Endodermal cell (in vitro differentiated cells): ENCODE results near the gene GPR3. TPM values are rescaled to one million over a fixed set of nuclear protein-coding genes. Genes with fewer than 3 reads are reported as not detected.

Experiments used
- DNase-seq: peaks from one replicate; pipeline ENCODE4 v3.0.0-alpha.2; 2017
- H3K27ac ChIP-seq: 2 replicates; pipeline ENCODE4 v1.5.1; 2013; ENCODE audit warnings: mild to moderate bottlenecking, low read depth, low read length, moderate library complexity
- H3K27me3 ChIP-seq: 2 replicates; pipeline ENCODE4 v1.6.1; 2013; ENCODE audit warnings: mild to moderate bottlenecking, low read length, moderate library complexity; ENCODE audit not compliant: insufficient read depth, control insufficient read depth, poor library complexity, severe bottlenecking
- H3K36me3 ChIP-seq: 2 replicates; pipeline ENCODE4 v1.7.0; 2013; ENCODE audit warnings: mild to moderate bottlenecking, low read length, moderate library complexity; ENCODE audit not compliant: control insufficient read depth, insufficient read depth
- H3K4me1 ChIP-seq: one replicate; pipeline ENCODE4 v1.7.0; 2013; ENCODE audit warnings: low read length; ENCODE audit not compliant: control insufficient read depth, insufficient read depth
- H3K4me3 ChIP-seq: 2 replicates; pipeline ENCODE4 v1.5.1; 2013; ENCODE audit warnings: mild to moderate bottlenecking, low read length, moderate library complexity
- H3K9ac ChIP-seq: 2 replicates; pipeline ENCODE4 v1.6.1; 2013; ENCODE audit warnings: mild to moderate bottlenecking, low read length, moderate library complexity; ENCODE audit not compliant: poor library complexity, severe bottlenecking; ENCODE audit errors: extremely low read depth
- H3K9me3 ChIP-seq: 2 replicates; pipeline ENCODE4 v1.6.1; 2013; ENCODE audit warnings: mild to moderate bottlenecking, low read length, moderate library complexity; ENCODE audit not compliant: control insufficient read depth
- H3K27ac Mint-ChIP-seq: 2 replicates; pipeline ENCODE4 v1.8.0; 2020; ENCODE audit warnings: mixed read lengths
- H3K27me3 Mint-ChIP-seq: 2 replicates; pipeline ENCODE4 v1.8.0; 2021; ENCODE audit warnings: mild to moderate bottlenecking, mixed read lengths; ENCODE audit not compliant: insufficient read depth
- H3K36me3 Mint-ChIP-seq: 2 replicates; pipeline ENCODE4 v1.8.0; 2020; ENCODE audit warnings: low read depth, mixed read lengths
- H3K4me1 Mint-ChIP-seq: 2 replicates; pipeline ENCODE4 v1.8.0; 2020; ENCODE audit warnings: mixed read lengths
- H3K4me3 Mint-ChIP-seq: 2 replicates; pipeline ENCODE4 v1.8.0; 2020; ENCODE audit warnings: mild to moderate bottlenecking, moderate library complexity, mixed read lengths
- H3K9me3 Mint-ChIP-seq: 2 replicates; pipeline ENCODE4 v1.8.0; 2020; ENCODE audit warnings: mild to moderate bottlenecking, mixed read lengths
- WGBS, 2 experiments: methylation state at CpG; one replicate each; pipeline versions ENCODE4 v1.1.5 to v1.1.7; 2013; ENCODE audit warnings: missing lambda C conversion rate in 2 of 2, mixed read lengths in 1 of 2; ENCODE audit not compliant: insufficient coverage in 1 of 2, insufficient read length in 1 of 2; 5-methylcytosine and 5-hydroxymethylcytosine counted together
- total RNA-seq, 2 donors: library from RNA; stranded (reverse); fragmentation: NEBNext Ultra II Directional in 1 of 2; extraction: Animal tissue kit (Norgen Biotek cat#: 25700) in 1 of 2; gene quantifications; 2 replicates in 1 of 2; 3 replicates in 1 of 2; pipeline ENCODE4 v1.2.1, GENCODE V29; 2021
- TF ChIP-seq, protein P1 (sequence below): fragments of 200-600 bp; sonication (generic); conservative IDR thresholded peaks from 2 replicates; pipeline ENCODE4 v1.5.0; 2021; ENCODE audit warnings: antibody characterized with exemption, mild to moderate bottlenecking

GPR3 gene
- total RNA-seq, 2 donors from 2014 or later, result 3.5 to 4.1 TPM

- peak overlapping the region; percentile 48 for H3K27ac Mint-ChIP-seq
- WGBS, 2 experiments, result 91 to 98% methylated on average over 8 to 14 of the region's 14 CpGs
These were observed 45.3 kb upstream of the GPR3 start for GRCh38 chr1:27346991-27347624.

GRCh38 chr1:27348861-27349783 is 43.3 kb upstream of the GPR3 start:
- peaks cover 5% of the 10 kb centered on the region for H3K9me3 Mint-ChIP-seq
- WGBS, 2 experiments, result 17% methylated on average over 16 to 51 of the region's 51 CpGs
- H3K9me3 ChIP-seq, result no peaks in the 10 kb centered on the region
- H3K36me3 ChIP-seq, result no peaks in the 10 kb centered on the region
- H3K27me3 Mint-ChIP-seq, result peaks cover 11% of the 10 kb centered on the region
- H3K27ac Mint-ChIP-seq, result no peak overlapping the region
- peak overlapping the region; percentile 60 for H3K4me3 Mint-ChIP-seq
- H3K4me1 ChIP-seq, result no peaks in the 10 kb centered on the region
- no peak overlapping the region for H3K27ac ChIP-seq
- H3K4me3 ChIP-seq, result peak overlapping the region; percentile 73
- TF ChIP-seq, protein P1, sequence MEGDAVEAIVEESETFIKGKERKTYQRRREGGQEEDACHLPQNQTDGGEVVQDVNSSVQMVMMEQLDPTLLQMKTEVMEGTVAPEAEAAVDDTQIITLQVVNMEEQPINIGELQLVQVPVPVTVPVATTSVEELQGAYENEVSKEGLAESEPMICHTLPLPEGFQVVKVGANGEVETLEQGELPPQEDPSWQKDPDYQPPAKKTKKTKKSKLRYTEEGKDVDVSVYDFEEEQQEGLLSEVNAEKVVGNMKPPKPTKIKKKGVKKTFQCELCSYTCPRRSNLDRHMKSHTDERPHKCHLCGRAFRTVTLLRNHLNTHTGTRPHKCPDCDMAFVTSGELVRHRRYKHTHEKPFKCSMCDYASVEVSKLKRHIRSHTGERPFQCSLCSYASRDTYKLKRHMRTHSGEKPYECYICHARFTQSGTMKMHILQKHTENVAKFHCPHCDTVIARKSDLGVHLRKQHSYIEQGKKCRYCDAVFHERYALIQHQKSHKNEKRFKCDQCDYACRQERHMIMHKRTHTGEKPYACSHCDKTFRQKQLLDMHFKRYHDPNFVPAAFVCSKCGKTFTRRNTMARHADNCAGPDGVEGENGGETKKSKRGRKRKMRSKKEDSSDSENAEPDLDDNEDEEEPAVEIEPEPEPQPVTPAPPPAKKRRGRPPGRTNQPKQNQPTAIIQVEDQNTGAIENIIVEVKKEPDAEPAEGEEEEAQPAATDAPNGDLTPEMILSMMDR, result no peak
- no peak overlapping the region for H3K9ac ChIP-seq
- H3K27me3 ChIP-seq, result peaks cover 16% of the 10 kb centered on the region
- peak; percentile 92 for DNase-seq
- no peaks in the 10 kb centered on the region for H3K4me1 Mint-ChIP-seq
- peaks cover 4% of the 10 kb centered on the region for H3K36me3 Mint-ChIP-seq

More at GRCh38 chr1:27346991-27347624, 45.3 kb upstream of the GPR3 start:
- peak; percentile 63 for DNase-seq
- Mint-ChIP-seq H3K4me3 (no peak overlapping the region), H3K4me1 (peaks cover 8% of the 10 kb centered on the region), H3K27me3 (peaks cover 11% of the 10 kb centered on the region), H3K9me3 (peaks cover 5% of the 10 kb centered on the region), H3K36me3 (peaks cover 4% of the 10 kb centered on the region)
- Histone ChIP-seq H3K36me3 (no peaks in the 10 kb centered on the region), H3K9ac (no peak overlapping the region), H3K9me3 (no peaks in the 10 kb centered on the region), H3K27me3 (peaks cover 16% of the 10 kb centered on the region), H3K4me1 (no peaks in the 10 kb centered on the region), H3K27ac (no peak overlapping the region), H3K4me3 (no peak overlapping the region)
- TF ChIP-seq, protein P1, result no peak

DNA sequence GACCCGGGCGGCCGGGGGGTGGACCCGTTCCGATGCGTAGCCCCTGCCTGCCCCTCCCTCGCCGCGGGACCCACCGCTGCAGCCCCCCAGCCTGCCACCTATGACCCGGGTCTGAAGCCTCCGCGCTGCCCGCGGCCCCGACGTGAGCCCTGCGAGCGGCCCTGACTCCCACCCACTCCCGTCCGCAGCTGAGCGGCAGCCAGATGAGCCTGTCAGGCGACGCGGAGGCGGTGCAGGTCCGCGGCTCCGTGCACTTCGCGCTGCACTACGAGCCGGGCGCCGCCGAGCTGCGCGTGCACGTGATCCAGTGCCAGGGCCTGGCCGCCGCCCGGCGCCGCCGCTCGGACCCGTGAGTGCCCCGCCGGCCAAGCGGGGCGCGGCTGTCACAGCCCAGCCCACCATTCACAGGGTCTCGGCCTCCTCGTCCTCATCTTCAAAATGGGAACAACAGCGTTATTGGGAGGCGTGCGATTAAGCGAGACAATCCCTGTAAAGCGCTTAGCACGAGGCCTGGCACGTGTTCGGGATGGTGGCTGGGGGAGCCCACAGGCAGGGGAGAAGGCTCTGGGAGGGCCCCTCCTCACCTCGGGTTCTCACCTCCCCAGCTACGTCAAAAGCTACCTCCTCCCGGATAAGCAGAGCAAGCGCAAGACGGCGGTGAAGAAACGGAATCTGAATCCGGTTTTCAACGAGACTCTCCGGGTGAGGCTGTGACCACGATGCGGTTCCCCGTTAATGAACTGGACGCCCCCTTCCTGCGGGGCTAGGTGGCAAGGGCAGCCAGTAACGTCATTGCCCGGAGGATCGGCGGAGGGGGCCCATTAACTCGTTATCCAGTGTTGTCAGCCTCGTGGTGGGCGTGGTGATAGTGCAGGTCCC is 42.4 kb upstream of the GPR3 start:
- Histone ChIP-seq H3K4me1 (no peaks in the 10 kb centered on the region), H3K9ac (no peak overlapping the region), H3K9me3 (no peaks in the 10 kb centered on the region), H3K36me3 (no peaks in the 10 kb centered on the region), H3K27ac (no peak overlapping the region), H3K27me3 (peaks cover 16% of the 10 kb centered on the region), H3K4me3 (peak overlapping the region; percentile 73)
- TF ChIP-seq, protein P1, result no peak
- Mint-ChIP-seq H3K4me3 (peak overlapping the region; percentile 60), H3K4me1 (no peaks in the 10 kb centered on the region), H3K9me3 (peaks cover 5% of the 10 kb centered on the region), H3K27ac (no peak overlapping the region), H3K36me3 (peaks cover 4% of the 10 kb centered on the region), H3K27me3 (peaks cover 11% of the 10 kb centered on the region)
- DNase-seq, result peak; percentile 94
- 16 to 31% methylated on average over 40 to 84 of the region's 84 CpGs for WGBS, 2 experiments
